ENCODE results near the gene KANSL1.

GRCh38 chr17:46045639-46046038, 147.6 kb downstream of the KANSL1 start:
- no peak for TF ChIP-seq CTCF (IDR thresholded peaks at IDR 0.05)
- TF ChIP-seq POLR2AphosphoS5 (IDR thresholded peaks at IDR 0.05) = no peak

All from transverse colon (tissue), 4 donors.